Suprapubic skin (tissue), 3 donors: Measurements from ENCODE around the gene RUFY4.

Source experiments
- CTCF ChIP-seq, 2 donors: fragments of 200-600 bp in 1 of 2; fragments of 450-650 bp in 1 of 2; sonication (generic) in 1 of 2; IDR thresholded peaks; one replicate each; pipeline ENCODE4 v1.5.1; 2016 to 2019; ENCODE audit warnings: antibody characterized with exemption in 2 of 2, mild to moderate bottlenecking in 1 of 2, moderate library complexity in 1 of 2
- POLR2A ChIP-seq, 2 donors: fragments of 450-650 bp; IDR thresholded peaks; one replicate each; pipeline ENCODE4 v1.6.1; 2017; ENCODE audit warnings: antibody characterized with exemption in 2 of 2, mild to moderate bottlenecking in 2 of 2, moderate library complexity in 2 of 2

- TF ChIP-seq CTCF (IDR thresholded peaks at IDR 0.05) = no peak
- TF ChIP-seq POLR2A (IDR thresholded peaks at IDR 0.05) = no peak
Measured at GRCh38 chr2:218020966-218021535, 48.0 kb upstream of the RUFY4 start.
